Cardiac septum (tissue), 1 donor: Measurements from ENCODE around the gene DYNAP. TPM values are rescaled to one million over a fixed set of nuclear protein-coding genes. Genes with fewer than 3 reads are reported as not detected.

ENCODE experiments used
- DNase-seq: peaks from one replicate; pipeline ENCODE4 v3.0.0-alpha.2; 2020; ENCODE audit warnings: low spot score
- intact Hi-C: fragments of 100-400 bp; cut with DNase I; formaldehyde crosslinking; loops from one replicate; pipeline ENCODE4 v1.14.0; 2022
- long read RNA-seq: library from polyadenylated mRNA; unstranded; transcript quantifications from one replicate; pipeline ENCODE4 v2.0.0, GENCODE V29; 2021
- total RNA-seq: library from RNA; stranded (reverse); fragmentation: NEBNext Ultra II Directional; extraction: Animal tissue kit (Norgen Biotek cat#: 25700); gene quantifications from one replicate; pipeline ENCODE4 v1.2.1, GENCODE V29; 2021
- donor health status: DM: no; HTN: no; CAD: no.

Gene DYNAP
- total RNA-seq = not detected
- long read RNA-seq = 0 reads

GRCh38 chr18:54590945-54591344 is at the start of gene DYNAP:
DYNAP (plus strand) TSS chr18:54591245; CDS start chr18:54591283, 38 bp downstream.
- DNase-seq = no peak
- intact Hi-C loops = no loop called here

DNA sequence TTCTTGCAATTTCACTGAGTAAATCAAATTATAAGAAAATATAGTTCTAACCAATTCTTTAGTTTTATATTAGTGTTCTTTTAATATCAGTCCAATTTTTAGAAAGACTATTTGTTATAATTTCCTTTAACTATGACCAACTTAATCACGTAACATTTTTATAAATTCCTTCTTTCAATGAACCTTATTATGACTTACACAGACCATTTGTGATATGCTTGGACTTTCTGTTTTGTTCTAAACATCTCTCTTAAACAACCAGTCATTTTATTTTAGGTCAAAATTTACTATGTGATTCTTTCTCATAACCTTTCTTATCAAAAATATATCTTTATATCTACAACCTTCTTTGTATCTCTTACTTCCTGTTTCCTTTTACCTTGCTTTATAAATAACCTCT is 39.5 kb upstream of the DYNAP start:
- no peak for DNase-seq
- intact Hi-C loops = no loop called here

DNA sequence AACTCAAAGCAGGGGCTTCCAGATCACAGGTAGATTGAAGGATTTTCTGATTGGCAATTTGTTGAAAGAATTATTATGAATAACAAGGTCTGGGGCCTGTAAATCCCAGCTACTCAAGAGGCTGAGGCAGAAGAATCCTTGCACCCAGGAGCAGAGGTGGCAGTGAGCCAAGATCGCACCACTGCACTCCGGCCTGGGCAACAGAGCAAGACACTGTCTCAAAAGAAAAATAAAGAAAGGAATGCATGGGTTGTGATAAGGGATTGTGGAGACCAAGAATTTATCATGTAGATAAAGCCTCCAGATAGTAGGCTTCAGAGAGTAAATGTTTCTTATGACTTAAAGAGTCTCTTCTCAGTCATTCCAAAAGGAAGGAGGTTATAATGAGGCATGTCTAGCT is 35.8 kb upstream of the DYNAP start:
- intact Hi-C loops = loop anchor here (5.0 kb wide), 1 partner anchor 427 kb away; no protein-coding TSS in a partner anchor
- DNase-seq = no peak

DNA sequence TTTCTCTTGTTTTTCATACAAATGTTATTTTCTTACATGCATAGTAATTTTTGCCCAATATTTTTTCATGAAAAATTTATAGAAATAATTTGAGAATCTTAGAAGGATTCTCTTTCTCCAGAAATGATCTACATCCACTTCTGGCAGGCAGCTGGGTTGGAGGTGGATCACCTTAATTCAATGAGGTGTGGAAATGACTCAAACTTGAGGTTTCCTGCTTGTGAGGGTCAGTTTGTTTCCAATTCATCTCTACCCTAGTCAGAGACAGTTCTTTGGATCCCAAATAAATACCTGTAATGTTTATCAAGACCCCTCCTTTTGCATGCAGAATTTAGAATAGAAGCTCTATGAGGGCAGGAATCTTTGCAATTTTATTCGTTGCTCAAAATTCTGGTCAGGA is 35.0 kb upstream of the DYNAP start:
- no peak for DNase-seq
- intact Hi-C loops = loop anchor here (5.0 kb wide), 1 partner anchor 426 kb away; no protein-coding TSS in a partner anchor

DNA sequence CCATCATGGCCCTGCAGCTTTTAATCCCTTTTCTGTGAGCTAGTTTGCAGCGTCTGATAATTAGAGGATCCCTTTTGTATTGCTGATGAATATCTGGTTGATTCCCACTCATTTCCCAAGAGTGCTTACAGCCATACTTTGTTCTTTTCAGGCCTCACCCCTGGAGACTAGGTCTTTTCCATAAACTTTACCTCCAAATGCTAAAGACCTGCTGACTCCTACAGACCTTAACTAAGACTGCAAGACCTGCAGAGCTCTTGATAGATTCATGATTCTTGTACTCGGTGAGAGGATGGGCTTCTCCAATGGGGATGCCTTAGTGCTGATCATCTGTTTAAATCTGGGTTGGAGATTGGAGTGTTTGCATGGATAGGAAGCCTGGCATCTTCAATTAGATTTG is 33.1 kb upstream of the DYNAP start:
- no peak for DNase-seq
- intact Hi-C loops = loop anchor here (5.0 kb wide), 1 partner anchor 424 kb away; no protein-coding TSS in a partner anchor

DNA sequence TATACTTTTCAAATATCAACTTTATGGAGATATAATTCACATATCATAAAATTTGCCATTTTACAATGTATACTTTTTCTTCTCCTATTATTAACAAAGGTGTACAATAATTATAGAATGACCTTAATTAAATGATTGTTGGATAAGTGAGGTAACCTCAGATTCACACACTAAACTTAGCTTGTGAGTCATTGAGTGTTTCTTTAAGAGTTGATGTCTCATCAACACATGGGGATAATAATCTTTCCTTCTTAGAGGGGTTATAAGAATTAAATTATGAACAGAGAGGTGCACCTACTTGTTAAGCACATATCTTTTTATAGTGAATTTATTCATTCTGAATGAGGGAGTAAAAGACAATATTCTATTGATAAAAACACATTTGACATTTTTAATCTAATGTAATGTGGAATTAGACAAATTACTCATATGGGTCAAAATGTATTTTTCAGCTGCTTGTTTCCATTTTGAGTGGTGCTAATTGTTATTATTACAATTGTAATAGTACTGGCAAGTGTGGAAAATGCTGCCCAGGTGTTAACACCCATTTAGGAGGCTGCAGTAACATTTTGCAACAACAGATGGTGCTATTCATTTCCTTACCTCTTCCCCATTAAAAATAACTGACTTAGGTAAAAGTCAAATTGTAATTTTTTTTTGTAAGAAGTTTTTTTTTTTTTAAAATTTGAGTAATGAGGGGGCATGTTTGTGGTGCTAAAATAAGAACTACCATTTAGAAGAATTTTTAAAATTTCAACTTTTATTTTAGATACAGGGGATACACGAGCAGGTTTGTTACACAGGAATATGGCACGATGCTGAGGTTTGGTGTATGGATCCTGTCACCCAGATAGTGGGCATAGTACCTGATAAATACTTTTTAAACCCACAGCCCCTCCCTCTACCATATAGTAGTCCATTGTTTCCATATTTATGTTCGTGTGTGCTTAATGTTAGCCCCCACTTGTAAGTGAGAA is 32.1 kb upstream of the DYNAP start:
- no peak for DNase-seq
- intact Hi-C loops = loop anchor here (5.0 kb wide), 1 partner anchor 423 kb away; no protein-coding TSS in a partner anchor

DNA sequence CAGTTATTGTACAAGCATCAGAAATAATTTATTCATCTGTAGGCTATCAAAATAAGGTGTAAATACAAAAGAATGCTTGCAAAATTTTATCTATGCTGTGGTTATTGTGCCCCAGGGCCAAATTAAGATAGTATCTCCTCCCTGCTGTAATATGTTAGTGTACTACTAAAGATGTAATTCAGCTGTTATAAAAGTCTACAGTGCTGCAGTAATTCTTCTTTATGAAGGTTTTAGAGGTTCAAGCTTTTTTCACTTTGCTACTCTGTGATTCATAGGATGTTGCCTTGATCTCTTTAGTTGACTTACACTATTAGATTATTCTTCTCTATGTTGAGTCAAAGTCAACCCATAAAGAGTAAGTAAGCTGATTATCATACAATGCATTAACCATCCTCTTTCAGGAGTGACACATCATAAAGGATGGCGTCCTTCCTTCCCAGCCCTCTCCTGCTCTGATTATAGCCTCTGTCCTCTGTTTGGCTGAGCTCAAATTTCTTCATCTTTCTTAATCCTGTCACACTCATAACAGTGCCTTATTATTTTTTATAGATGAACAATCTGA is 29.3 kb upstream of the DYNAP start:
- intact Hi-C loops = no loop called here
- DNase-seq = no peak

- intact Hi-C loops = no loop called here
Measured at GRCh38 chr18:54580202-54580729, 10.8 kb upstream of the DYNAP start.

DNA sequence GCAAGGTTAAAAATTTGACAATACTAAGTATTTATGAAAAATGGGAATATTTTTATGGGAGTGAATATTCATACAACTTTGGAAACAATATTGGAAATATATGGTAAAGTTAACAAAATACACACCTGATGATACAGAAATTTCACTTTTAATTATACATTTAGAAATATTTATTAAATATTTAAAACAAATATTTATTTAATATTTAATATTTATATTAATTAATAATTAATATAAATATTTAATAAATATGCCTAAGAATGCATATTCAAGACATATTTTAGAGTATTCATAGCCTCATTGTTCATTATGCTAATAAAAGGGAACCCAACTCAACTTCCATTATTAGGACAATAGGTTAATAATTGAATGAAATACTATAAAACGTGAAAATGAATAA is 7.0 kb upstream of the DYNAP start:
- intact Hi-C loops = no loop called here
- no peak for DNase-seq

More at GRCh38 chr18:54580202-54580729, 10.8 kb upstream of the DYNAP start:
- DNase-seq = no peak

DNA sequence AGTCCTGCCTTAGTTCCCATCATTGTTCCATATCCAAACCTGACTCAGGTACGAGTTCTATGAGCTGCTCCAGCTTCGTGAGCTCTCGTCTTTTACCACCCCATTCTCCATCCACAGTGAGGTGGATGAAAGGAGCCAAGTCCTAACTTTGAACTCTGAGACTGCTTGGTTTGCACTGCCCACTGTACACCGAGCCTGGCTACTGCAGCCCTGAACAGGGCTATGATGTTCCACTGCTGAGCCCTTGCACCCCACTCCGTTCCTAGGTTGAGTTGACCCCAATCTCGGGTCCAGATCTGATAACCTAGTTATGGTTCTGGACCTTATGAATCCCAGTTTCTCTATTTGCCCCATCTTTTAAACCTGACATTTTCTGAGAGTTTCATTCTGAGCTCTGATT is 5.3 kb upstream of the DYNAP start:
- intact Hi-C loops = no loop called here
- DNase-seq = no peak

DNA sequence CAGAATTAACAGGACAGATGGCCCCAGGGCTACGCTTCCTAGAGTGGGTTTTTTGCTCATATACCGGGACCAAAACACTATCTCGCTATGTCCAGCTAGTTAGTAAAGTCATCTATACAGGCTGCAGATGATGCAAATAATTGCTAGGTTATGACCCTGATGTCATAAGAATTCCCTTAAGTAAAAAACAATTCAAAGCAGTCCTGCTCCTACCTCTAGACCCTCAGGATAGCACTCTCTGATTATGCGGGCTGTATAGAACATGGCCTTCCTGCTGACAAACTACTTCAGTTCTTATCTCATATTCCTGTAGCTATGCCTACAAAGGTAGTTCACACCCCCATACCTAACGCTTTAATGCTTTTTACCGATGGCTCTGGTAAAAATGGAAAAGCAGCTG is 13.2 kb downstream of the DYNAP start:
- intact Hi-C loops = no loop called here

GRCh38 chr18:54606835-54607212 is 15.8 kb downstream of the DYNAP start:
- intact Hi-C loops = no loop called here
- DNase-seq = no peak

More for the DNA sequence above, 13.2 kb downstream of the DYNAP start:
- no peak for DNase-seq

- intact Hi-C loops = no loop called here
- DNase-seq = no peak
Measured at GRCh38 chr18:54607213-54608027, 16.4 kb downstream of the DYNAP start.

GRCh38 chr18:54608028-54608642 is 17.1 kb downstream of the DYNAP start:
- no peak for DNase-seq
- intact Hi-C loops = no loop called here

DNA sequence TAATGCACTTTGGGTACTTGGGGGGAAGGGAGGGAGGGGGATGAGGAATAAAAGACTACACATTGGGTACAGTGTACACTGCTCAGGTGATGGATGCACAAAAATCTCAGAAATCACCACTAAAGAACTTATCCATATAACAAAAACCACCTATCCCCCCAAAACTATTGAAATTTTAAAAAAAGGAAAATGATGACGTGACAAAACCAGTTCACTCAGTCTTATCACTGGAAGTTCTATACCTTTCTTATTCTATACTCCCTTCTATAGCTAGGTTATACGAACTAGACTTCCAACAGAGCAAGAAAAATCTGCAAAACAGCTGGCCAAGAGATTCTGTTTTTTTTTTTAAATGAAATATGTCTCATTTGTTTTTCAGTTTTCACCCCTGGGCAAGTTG is 20.8 kb downstream of the DYNAP start:
- intact Hi-C loops = no loop called here
- DNase-seq = no peak

DNA sequence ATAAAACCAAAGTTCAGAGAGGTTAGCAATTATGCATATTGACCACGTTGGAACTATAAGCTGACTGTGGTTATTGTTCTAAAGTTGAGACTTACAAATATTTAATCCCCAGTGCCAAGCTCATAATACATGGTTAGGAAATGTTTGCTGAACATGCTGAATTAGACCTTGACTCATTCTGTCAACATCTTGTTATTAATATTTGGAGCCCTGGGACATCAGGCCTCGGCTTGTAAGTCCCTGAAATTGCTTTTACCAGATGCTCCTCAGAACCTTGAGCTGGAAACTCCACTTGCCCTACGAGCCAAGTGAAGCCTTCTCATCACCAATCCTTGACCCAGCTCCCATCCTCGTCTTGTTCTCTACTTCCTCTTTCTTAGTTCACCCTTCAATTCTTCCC is 21.2 kb downstream of the DYNAP start:
- DNase-seq = no peak
- intact Hi-C loops = no loop called here

GRCh38 chr18:54613174-54613573 is 22.1 kb downstream of the DYNAP start:
- intact Hi-C loops = no loop called here

DNA sequence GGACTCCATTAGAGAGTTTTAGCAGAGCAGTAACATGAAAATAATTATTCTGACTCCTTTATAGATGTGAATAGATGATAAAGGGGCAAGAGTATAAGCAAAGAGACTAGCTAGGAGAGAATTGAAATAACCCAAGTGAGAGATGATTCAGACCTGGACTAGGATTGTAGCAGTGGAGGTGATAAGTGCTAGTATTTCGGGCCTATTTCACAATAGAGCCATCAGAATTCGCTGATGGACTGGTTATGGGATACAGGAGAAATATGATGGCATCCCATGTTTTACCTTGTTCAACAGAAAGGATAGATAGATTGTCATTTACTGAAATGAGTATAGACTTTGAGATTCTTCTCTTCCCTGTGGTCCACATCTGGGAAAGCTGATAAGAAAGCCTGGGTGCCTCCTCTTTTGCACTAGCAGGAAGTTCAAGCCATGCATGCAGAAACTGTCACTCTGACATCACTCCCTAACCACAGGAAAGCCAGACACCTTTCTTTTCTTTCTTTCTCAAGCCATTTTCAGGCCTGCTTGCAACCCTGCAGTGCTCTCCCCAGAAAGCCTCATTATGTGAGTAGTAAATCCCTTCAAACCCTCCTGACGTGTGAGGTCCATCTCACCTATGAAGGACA is 25.3 kb downstream of the DYNAP start:
- intact Hi-C loops = no loop called here
- no peak for DNase-seq

More at GRCh38 chr18:54613174-54613573, 22.1 kb downstream of the DYNAP start:
- no peak for DNase-seq

- DNase-seq = no peak
- intact Hi-C loops = no loop called here
Measured at GRCh38 chr18:54622084-54622483, 31.0 kb downstream of the DYNAP start.
